Caco-2 (cell line): ENCODE data around the gene SPCS3. TPM values are rescaled to one million over a fixed set of nuclear protein-coding genes. Genes with fewer than 3 reads are reported as not detected.
"Not testable (repeated sequence)": the region's sequence is repeated elsewhere in the genome, so short reads cannot be mapped to it uniquely, and the experiment has no call there.

Experiments
- BruUV-seq: library from RNA; stranded (reverse); fragments of 400-500 nt; replicated peaks from 2 replicates; lab custom pipeline; 2021; lab: Mats Ljungman, UMichigan
- CTCF ChIA-PET: fragments of 300-600 bp; sonication (Branson Sonifier 250); formaldehyde crosslinking; loops from one replicate; lab custom pipeline; 2022; ENCODE audit warnings: antibody characterized with exemption; lab: Charles Lee
- POLR2A ChIA-PET: fragments of 300-600 bp; sonication (Branson Sonifier 250); formaldehyde crosslinking; loops from one replicate; lab custom pipeline; 2022; ENCODE audit warnings: antibody characterized with exemption; lab: Charles Lee
- DNase-seq, 2 experiments: peaks; one replicate each; pipeline versions ENCODE4 v3.0.0 to v3.0.0-alpha.2; 2020 to 2022
- H3K27me3 ChIP-seq: replicated peaks from 2 replicates; pipeline ENCODE4 v1.6.0; 2011; ENCODE audit warnings: low read length; ENCODE audit not compliant: control insufficient read depth, insufficient read depth
- H3K36me3 ChIP-seq: 2 replicates; pipeline ENCODE4 v1.5.1; 2011; ENCODE audit warnings: low read length; ENCODE audit not compliant: control insufficient read depth, insufficient read depth
- H3K4me1 ChIP-seq: fragments of 250-450 bp; sonication (Bioruptor Pico); 2 replicates; pipeline ENCODE4 v1.5.1; 2020; ENCODE audit warnings: mild to moderate bottlenecking
- H3K4me3 ChIP-seq: 2 replicates; pipeline ENCODE4 v1.5.1; 2011; ENCODE audit warnings: low read depth, mild to moderate bottlenecking, control low read depth, low read length
- H3K9me3 ChIP-seq: fragments of 250-450 bp; sonication (Bioruptor Pico); 2 replicates; pipeline ENCODE4 v1.5.1; 2020; ENCODE audit warnings: mild to moderate bottlenecking, moderate library complexity
- H3K27ac Mint-ChIP-seq: one replicate; pipeline ENCODE4 v1.8.0; 2022; ENCODE audit warnings: mixed read lengths; ENCODE audit not compliant: unreplicated experiment
- H3K27me3 Mint-ChIP-seq: one replicate; pipeline ENCODE4 v1.8.0; 2022; ENCODE audit warnings: mixed read lengths; ENCODE audit not compliant: insufficient read depth, unreplicated experiment
- H3K36me3 Mint-ChIP-seq: one replicate; pipeline ENCODE4 v1.8.0; 2022; ENCODE audit warnings: mild to moderate bottlenecking, mixed read lengths; ENCODE audit not compliant: insufficient read depth, unreplicated experiment
- H3K4me1 Mint-ChIP-seq: one replicate; pipeline ENCODE4 v1.8.0; 2022; ENCODE audit warnings: low read depth, mixed read lengths; ENCODE audit not compliant: unreplicated experiment
- H3K4me3 Mint-ChIP-seq: one replicate; pipeline ENCODE4 v1.8.0; 2022; ENCODE audit warnings: mild to moderate bottlenecking, moderate library complexity, mixed read lengths; ENCODE audit not compliant: unreplicated experiment
- H3K9me3 Mint-ChIP-seq: one replicate; pipeline ENCODE4 v1.8.0; 2022; ENCODE audit warnings: mixed read lengths; ENCODE audit not compliant: unreplicated experiment
- CTCF ChIP-seq, 2 experiments: fragments of 200-600 bp in 1 of 2; IDR thresholded peaks; 1 replicate in 1 of 2; 2 replicates in 1 of 2; pipeline versions ENCODE4 v1.5.1 to v1.8.0; 2011 to 2022; ENCODE audit warnings: antibody characterized with exemption in 1 of 2, control low read depth in 1 of 2, inconsistent platforms in 1 of 2, low read depth in 1 of 2, low read length in 1 of 2, mild to moderate bottlenecking in 1 of 2, moderate library complexity in 1 of 2; ENCODE audit not compliant: insufficient read depth in 1 of 2, severe bottlenecking in 1 of 2, unreplicated experiment in 1 of 2
- intact Hi-C: fragments of 100-400 bp; cut with micrococcal nuclease; formaldehyde crosslinking; loops from one replicate; pipeline ENCODE4 v1.10.0; 2022; ENCODE audit not compliant: unreplicated experiment
- total RNA-seq: library from RNA; stranded (reverse); gene quantifications from 2 replicates; pipeline ENCODE4 v1.2.3, GENCODE V29; 2022

SPCS3 gene
- total RNA-seq, 1 experiment from 2014 or later = 56.2 TPM

- intact Hi-C loops = loop anchor here (1.0 to 5.0 kb wide), 5 partner anchors 66 to 716 kb away; partner anchors contain the start of gene SPATA4
- Mint-ChIP-seq H3K9me3 (no peaks in the 10 kb centered on the region), H3K4me1 (no peaks in the 10 kb centered on the region), H3K36me3 (no peaks in the 10 kb centered on the region), H3K4me3 (no peak overlapping the region), H3K27me3 (peaks cover 6% of the 10 kb centered on the region), H3K27ac (no peak overlapping the region)
- Histone ChIP-seq H3K36me3 (no peaks in the 10 kb centered on the region), H3K4me3 (no peak overlapping the region), H3K9me3 (no peaks in the 10 kb centered on the region), H3K27me3 (no peaks in the 10 kb centered on the region), H3K4me1 (no peaks in the 10 kb centered on the region)
- no peak for TF ChIP-seq CTCF (IDR thresholded peaks at IDR 0.05; ENCODE audit: insufficient read depth in 1 of 2, low read depth in 1 of 2, low read length in 1 of 2, severe bottlenecking in 1 of 2, unreplicated experiment in 1 of 2)
- no peak for DNase-seq
- ChIA-PET POLR2A (no interaction called here), CTCF (interaction anchor here (1.1 to 1.2 kb wide), 2 partner anchors 64 to 126 kb away, joined by 8 read pairs; no protein-coding TSS in a partner anchor)
- BruUV-seq = no TSS peak
Observed at GRCh38 chr4:176276710-176277109, 43.1 kb upstream of the SPCS3 start.

DNA sequence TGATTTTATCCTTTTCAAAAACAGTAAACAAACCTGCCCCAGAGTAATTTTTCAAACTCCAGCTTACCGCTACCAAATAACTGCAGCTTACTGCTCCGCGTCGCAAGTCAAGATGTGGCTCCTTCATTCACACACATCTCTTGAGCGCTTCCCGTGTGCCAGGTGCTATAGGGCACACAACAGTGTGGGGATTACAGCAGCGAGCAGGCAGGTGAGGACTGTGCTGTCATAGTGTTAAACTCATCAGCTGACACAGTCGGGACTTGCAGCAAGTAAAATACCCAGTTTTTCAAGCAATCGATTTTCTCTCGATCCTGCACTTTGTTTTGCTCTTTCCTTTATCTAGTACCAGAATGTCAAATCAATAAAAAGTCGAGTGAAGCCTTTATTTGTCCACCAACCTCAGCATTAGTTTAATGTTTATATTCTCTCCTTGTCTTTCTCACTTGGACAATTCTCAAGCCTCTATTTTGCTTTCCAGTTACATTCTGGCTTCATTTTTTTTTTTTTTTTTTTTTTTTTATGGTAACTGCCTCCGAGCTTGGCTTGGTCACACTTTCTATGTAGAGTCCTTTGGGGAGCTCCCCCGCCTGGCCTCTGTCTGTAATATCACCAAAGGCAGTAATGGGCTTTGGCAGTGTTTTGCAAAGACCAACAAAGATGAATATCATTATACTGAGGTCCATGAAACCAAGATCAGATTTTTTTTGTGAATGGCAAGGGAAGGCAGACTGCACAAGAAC is 42.4 kb upstream of the SPCS3 start:
- Mint-ChIP-seq H3K4me1 (no peaks in the 10 kb centered on the region), H3K4me3 (peak overlapping the region; percentile 57), H3K36me3 (no peaks in the 10 kb centered on the region), H3K27me3 (peaks cover 6% of the 10 kb centered on the region), H3K9me3 (no peaks in the 10 kb centered on the region), H3K27ac (no peak overlapping the region)
- Histone ChIP-seq H3K9me3 (no peaks in the 10 kb centered on the region), H3K4me3 (no peak overlapping the region), H3K36me3 (no peaks in the 10 kb centered on the region), H3K27me3 (no peaks in the 10 kb centered on the region), H3K4me1 (no peaks in the 10 kb centered on the region)
- intact Hi-C loops = loop anchor here (1.0 to 5.0 kb wide), 5 partner anchors 65 to 717 kb away; partner anchors contain the start of gene SPATA4
- POLR2A ChIA-PET = no interaction called here
- BruUV-seq = no TSS peak
- peak in 1 of 2 experiments; percentile 72 for TF ChIP-seq CTCF (IDR thresholded peaks at IDR 0.05; ENCODE audit: insufficient read depth in 1 of 2, low read depth in 1 of 2, low read length in 1 of 2, severe bottlenecking in 1 of 2, unreplicated experiment in 1 of 2)
- DNase-seq = peak; percentile 55 to 62
- CTCF ChIA-PET = interaction anchor here (1.0 to 1.2 kb wide), 3 partner anchors 8 to 127 kb away, joined by 3 to 8 read pairs (median 8); no protein-coding TSS in a partner anchor

DNA sequence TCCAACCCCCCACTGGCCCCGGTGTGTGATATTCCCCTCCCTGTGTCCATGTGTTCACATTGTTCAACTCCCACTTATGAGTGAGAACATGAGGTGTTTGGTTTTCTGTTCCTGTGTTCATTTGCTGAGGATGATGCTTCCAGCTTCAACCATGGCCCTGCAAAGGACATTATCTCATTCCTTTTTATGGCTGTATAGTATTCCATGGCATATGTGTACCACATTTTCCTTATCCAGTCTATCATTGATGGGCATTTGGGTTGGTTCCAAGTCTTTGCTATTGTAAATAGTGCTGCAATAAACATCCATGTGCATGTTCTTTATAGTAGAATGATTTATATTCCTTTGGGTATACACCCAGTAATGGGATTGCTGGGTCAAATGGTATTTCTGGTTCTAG is 40.2 kb upstream of the SPCS3 start:
- CTCF ChIA-PET, H3K36me3 Mint-ChIP-seq: not testable (repeated sequence)
- intact Hi-C loops = loop anchor here (5.0 kb wide), 2 partner anchors 63 to 82 kb away; partner anchors contain the start of gene SPATA4

More for the DNA sequence above, 40.2 kb upstream of the SPCS3 start:
- POLR2A ChIA-PET, BruUV-seq, H3K27me3 ChIP-seq, DNase-seq, H3K4me1 ChIP-seq, H3K4me3 ChIP-seq, H3K9me3 ChIP-seq, H3K27me3 Mint-ChIP-seq, H3K9me3 Mint-ChIP-seq, H3K27ac Mint-ChIP-seq, H3K4me1 Mint-ChIP-seq, H3K36me3 ChIP-seq, H3K4me3 Mint-ChIP-seq: not testable (repeated sequence)
